GM12892 (cell line): ENCODE measurements around the gene NACC2.

Experiments
- POLR2A ChIP-seq: IDR thresholded peaks from 2 replicates; pipeline ENCODE4 v1.6.1; 2011; ENCODE audit warnings: low read depth, low read length, control low read depth
- POLR2AphosphoS5 ChIP-seq: IDR thresholded peaks from 2 replicates; pipeline ENCODE4 v1.6.1; 2011; ENCODE audit warnings: low read depth, low read length, control low read depth

- no peak for TF ChIP-seq POLR2A
- TF ChIP-seq POLR2AphosphoS5 = no peak
These were observed 37.6 kb downstream of the NACC2 start for GRCh38 chr9:136057236-136058081.
